T follicular helper cell (primary cell): ENCODE measurements around the gene FIBIN.

Source experiments
- DNase-seq: peaks from one replicate; pipeline ENCODE4 v3.0.0-alpha.2; 2020; ENCODE audit warnings: low read depth

Gene FIBIN

DNA sequence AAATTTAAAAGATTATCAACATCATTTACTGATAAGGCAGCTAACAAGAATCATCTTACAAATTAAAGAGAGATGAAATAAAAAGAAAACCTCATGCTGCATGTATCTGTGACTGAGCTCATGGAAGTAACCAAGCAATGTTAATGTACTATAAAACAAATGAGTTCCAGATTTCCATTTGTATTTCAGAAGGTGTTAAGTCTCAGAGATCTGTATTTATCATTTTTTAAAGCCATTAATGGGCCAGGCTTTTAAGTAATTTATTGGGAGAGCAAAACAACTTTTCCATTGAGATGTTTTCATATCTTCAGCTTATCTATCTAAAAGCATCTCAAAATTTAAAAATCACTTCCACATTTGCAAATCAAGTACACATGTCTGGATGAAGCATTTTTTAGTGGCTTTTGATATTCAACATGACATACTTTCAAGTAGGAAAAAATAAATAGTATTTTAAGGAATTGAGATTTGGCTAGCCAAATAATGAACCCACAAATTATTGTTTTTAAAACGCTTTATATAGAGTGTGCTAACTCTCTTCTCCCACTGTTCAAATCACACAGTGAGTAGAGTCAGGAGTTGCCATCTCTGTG is 28.8 kb downstream of the FIBIN start:
- DNase-seq, result no peak

DNA sequence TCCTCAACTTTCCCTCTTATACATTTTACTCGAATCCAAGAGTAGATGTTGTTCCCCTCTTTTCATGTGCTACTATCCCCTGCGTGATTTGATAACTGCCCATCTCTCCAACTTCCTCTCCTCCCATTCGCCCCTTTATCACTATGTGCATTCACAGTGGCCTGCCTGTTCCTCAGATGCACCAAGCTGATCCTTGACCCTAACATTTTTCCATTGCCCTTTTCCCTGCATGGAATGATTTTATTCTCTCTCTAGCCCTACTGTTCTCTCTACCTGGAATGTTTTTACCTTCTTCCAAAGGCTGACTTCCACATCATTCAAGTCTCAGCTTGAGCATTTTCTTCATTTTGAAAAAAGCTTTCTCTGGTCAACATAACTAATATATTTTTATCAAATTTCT is 31.0 kb downstream of the FIBIN start:
- DNase-seq, result no peak

DNA sequence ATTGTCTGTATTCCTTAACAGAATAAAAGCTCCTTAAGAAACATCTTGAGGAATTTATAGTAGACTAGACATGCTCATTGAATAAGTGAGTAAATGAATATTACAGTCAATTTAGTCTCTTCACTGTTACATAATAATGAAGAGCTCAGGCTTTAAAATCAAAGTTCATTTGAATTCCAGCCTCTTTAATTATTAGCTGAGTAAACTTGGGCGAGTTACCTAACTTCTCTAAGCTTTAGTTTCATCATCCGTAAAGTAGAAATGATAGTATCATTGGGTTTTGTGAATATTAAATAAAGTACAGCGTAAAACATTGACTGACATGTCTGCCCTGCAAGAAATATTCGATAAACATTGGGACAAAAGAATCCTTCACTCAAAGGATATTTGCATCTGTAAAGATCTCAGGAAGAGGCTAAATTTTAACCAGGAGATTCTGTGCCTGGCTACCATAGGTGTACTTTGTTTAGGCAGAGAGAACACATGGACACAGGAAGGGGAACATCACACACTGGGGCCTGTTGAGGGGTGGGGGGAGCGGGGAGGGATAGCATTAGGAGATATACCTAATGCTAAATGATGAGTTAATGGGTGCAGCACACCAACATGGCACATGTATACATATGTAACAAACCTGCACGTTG is 31.5 kb downstream of the FIBIN start:
- DNase-seq, result no peak

DNA sequence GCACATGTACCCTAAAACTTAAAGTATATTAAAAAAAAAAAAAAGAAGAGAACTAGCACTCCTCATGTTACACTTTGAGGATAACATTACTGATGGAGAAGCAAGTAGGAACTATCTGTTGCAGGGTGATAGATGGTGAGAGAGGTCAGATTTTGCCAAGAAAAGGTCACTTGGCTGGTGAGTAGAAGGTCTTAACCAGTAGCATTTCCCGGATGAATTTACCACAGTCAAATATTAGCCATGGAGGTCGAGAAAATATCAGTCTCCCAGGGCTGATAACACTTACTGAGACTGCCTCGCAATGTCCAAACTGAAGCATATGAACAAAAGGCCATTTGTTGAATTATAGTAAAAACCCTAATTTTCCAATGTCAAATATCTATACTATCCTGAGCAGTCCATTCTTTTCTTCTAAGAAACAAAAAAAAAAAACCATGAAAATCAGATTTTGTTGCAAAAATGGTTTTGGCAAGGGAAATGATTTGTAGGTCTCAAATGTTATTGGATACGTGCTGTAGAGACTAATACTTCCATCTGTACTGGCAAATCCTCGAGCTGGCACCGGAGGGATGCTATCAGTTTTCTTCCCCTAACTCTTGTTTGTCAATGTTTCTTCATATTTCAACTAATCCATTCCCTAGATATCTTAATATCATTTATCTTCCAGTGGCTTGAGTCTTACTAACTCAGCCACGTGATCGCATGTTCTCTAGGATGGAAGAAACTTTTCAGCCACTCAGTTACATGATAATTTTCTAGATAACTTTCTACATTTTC is 32.2 kb downstream of the FIBIN start:
- DNase-seq, result no peak

DNA sequence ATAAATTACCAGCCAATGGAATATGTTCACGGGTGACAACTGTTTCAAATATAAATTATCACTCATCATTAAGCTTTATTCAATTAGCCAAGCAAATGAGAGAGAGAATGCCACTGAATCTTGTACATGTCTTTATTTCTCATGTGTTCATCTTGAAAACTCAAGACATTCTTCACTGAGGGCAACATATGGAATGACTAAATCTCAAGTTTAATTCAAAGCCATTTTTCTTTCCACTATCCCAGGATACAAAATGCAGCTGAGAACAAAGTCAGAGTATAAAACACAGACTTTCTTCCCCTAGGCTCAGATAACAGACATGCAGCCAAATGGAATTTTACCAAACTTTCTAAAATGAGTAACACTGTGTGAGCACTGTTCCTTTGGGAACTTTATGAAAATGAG is 34.7 kb downstream of the FIBIN start:
- no peak for DNase-seq

DNA sequence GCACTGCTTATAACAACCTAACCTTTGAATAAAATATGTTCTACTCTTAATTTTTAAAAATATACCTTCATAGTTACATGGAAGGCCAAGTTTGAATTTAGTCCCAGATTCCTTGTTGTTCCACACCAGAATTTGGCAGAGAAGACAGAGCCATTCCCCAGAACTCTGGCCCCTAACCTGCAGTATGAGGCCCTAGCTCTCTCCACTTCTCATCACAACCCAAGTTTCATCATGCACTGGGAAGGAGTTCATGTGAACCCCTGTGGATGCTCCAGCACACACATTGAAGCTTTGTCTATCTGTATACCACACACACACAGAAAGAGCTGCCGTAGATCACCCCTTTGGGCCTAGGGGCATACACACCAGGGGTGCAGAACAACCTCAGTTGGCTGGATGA is 36.1 kb downstream of the FIBIN start:
- no peak for DNase-seq

DNA sequence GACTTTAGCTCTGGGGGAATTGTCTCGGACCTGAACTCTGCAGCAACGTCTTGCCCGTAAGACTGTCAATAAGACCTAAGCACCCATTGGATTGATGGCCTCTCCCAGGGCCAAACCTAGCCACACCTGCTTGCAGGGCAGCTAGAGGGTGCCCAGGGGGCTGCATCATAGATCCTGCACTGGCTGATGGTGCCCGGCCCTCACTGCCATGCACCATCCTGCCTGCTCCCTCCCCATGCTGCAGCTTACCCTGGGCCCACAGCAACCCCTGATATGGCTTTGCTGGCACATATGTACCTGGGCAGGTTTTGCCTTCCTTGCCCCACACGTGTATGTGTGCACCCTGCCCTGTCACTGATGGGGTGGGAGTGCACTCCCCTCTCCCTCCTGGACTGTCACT is 37.8 kb downstream of the FIBIN start:
- no peak for DNase-seq

DNA sequence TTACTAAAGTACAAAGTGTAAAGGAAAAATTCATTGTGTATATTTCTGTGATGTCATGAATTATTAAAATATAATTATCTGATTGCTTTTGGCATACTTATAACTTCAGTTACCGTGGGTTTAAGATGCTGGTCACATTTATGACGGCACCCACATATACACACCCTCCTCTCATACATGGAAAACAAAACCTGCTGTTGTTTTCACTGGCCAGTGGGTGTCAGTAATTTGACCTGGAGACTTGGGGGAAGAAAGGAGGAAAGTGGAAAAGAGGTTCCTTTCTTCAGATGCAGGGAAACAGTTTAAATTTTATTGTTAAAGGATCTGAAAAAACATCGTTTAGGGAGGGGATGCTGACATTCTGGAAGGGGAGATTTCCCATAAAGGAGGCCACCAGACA is 46.0 kb downstream of the FIBIN start:
- DNase-seq, result no peak

DNA sequence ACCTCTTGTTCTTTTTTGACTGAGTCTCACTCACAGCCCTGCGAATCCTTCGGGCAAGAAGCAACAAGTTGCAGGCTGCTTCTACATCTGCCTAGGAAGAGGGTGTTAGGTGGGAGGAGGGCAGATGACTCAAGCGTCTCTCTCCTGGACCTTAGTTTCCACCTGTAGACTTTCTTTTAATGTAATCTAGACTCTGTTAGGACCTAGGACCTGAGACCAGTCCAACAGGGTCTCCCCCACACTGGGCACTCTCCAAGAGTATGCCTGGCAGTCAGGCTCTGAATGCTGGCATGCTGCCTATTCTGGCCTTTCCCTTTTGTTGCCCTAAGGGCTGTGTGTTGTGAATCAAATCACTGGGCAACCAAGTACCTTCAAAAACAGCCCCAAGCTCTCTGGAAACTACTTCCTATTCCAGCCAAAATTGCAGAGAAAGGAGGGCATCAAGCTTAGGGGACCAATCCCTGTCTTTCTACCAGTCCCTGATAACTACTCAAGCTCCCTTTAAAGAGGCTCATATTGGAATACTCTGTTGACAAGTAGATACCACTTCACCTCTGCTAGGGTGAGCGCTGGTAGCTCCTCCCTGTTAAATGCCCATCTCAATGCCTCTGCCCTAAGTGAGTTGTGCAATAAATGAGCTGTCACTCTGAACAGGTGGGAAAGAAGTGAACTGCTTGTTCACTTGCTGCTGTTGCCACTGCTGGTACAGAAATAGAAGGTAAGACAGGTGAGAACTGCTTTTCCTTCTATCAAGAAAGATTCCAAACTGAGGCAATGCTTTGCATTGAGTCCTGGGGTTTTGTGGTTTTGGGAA is 46.6 kb downstream of the FIBIN start, which contains the start of gene BBOX1:
BBOX1 (plus strand) TSS at position 514 of the 814 bp plus-strand sequence. CDS start 14,616 bp downstream, outside the sequence.
- DNase-seq, result no peak

DNA sequence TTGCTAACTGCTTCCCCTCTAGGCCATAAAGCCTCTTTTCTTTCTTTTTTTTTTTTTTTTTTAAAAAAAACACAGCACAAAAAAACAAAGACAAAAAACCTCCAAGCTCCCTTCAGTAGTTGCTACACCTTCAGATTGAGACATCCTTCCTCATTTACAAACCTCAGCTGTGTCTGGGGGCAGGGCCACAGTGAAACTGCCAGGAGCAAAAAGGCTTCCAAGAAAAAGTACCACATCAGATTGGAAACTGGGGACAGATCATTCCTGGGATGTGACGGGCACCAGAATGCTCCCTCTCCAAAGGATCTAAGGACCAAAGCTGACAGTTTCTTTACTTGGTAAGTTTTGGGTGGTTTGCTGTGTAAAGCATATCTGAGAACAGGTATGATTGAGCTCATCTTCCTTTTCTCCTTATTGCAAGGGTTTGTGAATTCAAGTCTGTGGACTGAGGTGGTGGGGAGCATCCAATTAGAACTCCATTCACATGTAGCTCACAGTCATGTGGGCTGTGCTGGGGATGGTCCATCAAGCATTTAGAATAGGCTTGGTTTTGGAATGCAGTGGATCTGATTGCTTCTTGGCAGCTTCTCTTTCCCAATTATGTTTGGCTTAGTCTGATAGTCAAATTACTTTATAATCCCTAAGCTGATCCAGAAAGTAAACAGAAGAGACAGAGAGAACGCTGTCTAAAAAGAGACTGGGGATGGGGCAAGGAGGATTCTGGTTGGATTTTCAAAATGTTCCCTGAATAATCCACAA is 47.4 kb downstream of the FIBIN start:
- no peak for DNase-seq
